AG04449 (cell line): ENCODE data around the gene SDR9C7.
"Not testable (repeated sequence)": the region's sequence is repeated elsewhere in the genome, so short reads cannot be mapped to it uniquely, and the experiment has no call there.

Source experiments
- CTCF ChIA-PET: fragments of 350-600 bp; formaldehyde crosslinking; extraction: SDS; loops from one replicate; lab custom pipeline; 2021; ENCODE audit warnings: antibody characterized with exemption; lab: Yijun Ruan, JAX
- POLR2A ChIA-PET: fragments of 400-600, 350-600 bp; formaldehyde crosslinking; extraction: SDS; loops from one replicate; lab custom pipeline; 2020; ENCODE audit warnings: antibody characterized with exemption, inconsistent platforms; lab: Yijun Ruan, JAX
- DNase-seq: peaks from one replicate; pipeline ENCODE4 v3.0.0-alpha.2; 2010; ENCODE audit warnings: low read depth, low spot score
- H3K4me3 ChIP-seq: 2 replicates; pipeline ENCODE4 v1.5.1; 2011; ENCODE audit warnings: low read depth, mild to moderate bottlenecking, control low read depth, low read length
- TF ChIP-seq, protein P1 (sequence below): IDR thresholded peaks from one replicate; pipeline ENCODE4 v1.5.1; 2011; ENCODE audit warnings: mild to moderate bottlenecking, moderate library complexity, low read length, control low read depth, inconsistent platforms; ENCODE audit not compliant: insufficient read depth; ENCODE audit errors: missing control alignments

The SDR9C7 gene

GRCh38 chr12:56941299-56942017, 7.2 kb upstream of the SDR9C7 start:
- TF ChIP-seq, protein P1, sequence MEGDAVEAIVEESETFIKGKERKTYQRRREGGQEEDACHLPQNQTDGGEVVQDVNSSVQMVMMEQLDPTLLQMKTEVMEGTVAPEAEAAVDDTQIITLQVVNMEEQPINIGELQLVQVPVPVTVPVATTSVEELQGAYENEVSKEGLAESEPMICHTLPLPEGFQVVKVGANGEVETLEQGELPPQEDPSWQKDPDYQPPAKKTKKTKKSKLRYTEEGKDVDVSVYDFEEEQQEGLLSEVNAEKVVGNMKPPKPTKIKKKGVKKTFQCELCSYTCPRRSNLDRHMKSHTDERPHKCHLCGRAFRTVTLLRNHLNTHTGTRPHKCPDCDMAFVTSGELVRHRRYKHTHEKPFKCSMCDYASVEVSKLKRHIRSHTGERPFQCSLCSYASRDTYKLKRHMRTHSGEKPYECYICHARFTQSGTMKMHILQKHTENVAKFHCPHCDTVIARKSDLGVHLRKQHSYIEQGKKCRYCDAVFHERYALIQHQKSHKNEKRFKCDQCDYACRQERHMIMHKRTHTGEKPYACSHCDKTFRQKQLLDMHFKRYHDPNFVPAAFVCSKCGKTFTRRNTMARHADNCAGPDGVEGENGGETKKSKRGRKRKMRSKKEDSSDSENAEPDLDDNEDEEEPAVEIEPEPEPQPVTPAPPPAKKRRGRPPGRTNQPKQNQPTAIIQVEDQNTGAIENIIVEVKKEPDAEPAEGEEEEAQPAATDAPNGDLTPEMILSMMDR = no peak
- CTCF ChIA-PET = no interaction called here
- POLR2A ChIA-PET = no interaction called here
- H3K4me3 ChIP-seq = no peak overlapping the region
- DNase-seq = peak; percentile 17

DNA sequence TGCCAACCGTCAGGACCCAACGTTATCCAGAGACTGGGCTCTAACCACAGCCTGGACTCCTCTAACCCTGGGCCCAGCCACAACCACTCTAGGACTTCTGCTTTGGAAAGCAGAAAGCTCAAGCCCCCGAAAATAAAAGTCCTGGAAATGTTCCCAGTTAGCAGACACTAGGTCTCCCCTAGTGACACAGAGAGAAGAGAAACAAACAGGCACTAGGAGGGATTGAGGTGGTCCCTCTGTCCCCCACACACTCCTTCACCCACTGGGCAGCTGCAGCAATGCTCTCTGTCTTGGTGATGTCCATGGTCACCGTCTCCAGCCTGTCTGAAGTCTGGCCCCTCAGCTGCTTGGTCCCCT, 6.7 kb upstream of the SDR9C7 start:
- POLR2A ChIA-PET, H3K4me3 ChIP-seq, CTCF ChIA-PET, DNase-seq: not testable (repeated sequence)

DNA sequence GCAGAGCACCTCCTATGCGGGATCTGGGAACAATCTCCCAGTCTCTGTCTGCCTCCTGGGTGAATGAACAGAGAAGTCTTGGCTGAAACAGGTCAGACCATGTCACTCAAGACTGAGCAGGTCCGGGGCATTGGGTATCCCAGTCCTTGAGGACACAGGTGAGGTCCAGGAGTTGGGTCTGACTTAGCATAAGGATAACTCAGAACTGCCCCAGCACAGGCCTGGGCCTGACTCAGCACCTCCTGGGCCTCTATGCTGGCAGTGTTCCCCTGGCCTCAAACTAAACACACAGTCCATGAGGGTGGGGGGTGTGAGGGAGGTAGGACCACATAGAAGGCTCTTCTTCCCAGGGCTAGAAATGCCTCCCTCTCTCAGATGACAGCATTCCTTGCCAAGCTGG, 1.5 kb upstream of the SDR9C7 start:
- CTCF ChIA-PET = interaction anchor here (1.5 kb wide), 1 partner anchor 167 kb away, joined by 3 read pairs; no protein-coding TSS in a partner anchor
- TF ChIP-seq, protein P1 = no peak
- POLR2A ChIA-PET = no interaction called here
- no peak for DNase-seq
- H3K4me3 ChIP-seq = no peak overlapping the region

GRCh38 chr12:56935157-56935556, 949 bp upstream of the SDR9C7 start:
- TF ChIP-seq, protein P1 = no peak
- CTCF ChIA-PET = interaction anchor here (1.5 kb wide), 1 partner anchor 167 kb away, joined by 3 read pairs; no protein-coding TSS in a partner anchor
- POLR2A ChIA-PET = no interaction called here
- DNase-seq = no peak
- H3K4me3 ChIP-seq = no peak overlapping the region

GRCh38 chr12:56932867-56933266, 1.3 kb downstream of the SDR9C7 start:
- no peak for DNase-seq
- ChIA-PET CTCF (no interaction called here), POLR2A (no interaction called here)
- TF ChIP-seq, protein P1 = no peak
- H3K4me3 ChIP-seq = no peak overlapping the region

DNA sequence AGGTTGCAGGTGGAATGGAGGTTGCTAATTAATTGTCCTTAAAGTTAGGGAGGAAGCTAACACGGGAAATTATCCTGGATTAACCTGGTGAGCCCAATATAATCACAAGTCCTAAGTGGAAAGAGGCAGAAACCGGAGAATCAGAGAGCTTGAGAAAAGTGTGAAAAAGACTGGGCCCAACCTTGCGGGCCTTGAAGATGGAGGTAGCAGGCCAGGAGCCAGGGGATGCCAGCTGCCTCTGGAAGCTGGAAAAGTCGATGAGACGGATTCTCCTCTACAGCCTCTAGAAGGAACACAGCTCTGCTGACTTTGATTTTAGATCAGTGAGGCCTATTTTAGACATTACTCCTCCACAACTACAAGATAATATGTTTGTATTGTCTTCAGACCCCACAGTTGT, 2.1 kb downstream of the SDR9C7 start:
- CTCF ChIA-PET = interaction anchor here (1.2 kb wide), 1 partner anchor 56 kb away, joined by 3 read pairs; no protein-coding TSS in a partner anchor
- TF ChIP-seq, protein P1 = no peak
- H3K4me3 ChIP-seq = no peak overlapping the region
- DNase-seq = no peak
- POLR2A ChIA-PET = no interaction called here
